Measurements from ENCODE around the gene AIG1. TPM values are rescaled to one million over a fixed set of nuclear protein-coding genes. Genes with fewer than 3 reads are reported as not detected.

Gene AIG1
- total and polyA plus RNA-seq, 7 experiments from 2014 or later = 6.8 to 21.8 (median 10.5) TPM

DNA sequence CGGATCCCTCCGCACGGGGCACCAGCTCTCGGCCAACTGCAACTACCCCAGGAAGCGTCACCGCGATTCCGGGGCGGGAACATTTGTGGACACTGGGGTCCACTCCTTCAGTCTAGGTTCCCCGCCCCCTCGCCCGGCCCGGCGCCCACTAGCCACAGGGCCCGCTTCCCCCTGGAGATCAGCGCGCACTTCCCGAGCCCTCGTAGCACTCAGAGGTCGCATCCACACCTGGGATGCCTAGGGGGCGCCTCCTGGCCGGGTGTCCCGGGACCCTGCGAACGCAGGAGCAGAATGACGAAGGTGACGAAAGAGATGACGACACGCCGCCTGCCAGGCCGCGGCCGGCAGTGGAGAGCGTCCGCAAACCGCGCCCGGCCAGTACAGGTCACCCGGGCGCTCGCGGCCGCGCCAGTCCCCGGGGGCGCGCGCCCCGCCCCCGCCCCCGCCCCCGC, 309 bp upstream of the AIG1 start:
- H3K36me3 ChIP-seq (ENCODE audit: control insufficient read depth in 2 of 3, insufficient read depth in 3 of 3, low read length in 3 of 3) = peaks cover 0 to 4% (median 0%) of the 10 kb centered on the region in 3 experiments
- H3K27me3 ChIP-seq (ENCODE audit: control insufficient read depth in 2 of 2, insufficient read depth in 2 of 2, low read length in 2 of 2) = no peaks in the 10 kb centered on the region
- ChIA-PET POLR2A (interaction anchor here (0.8 to 1.0 kb wide), 3 partner anchors 11 to 380 kb away, joined by 3 read pairs; no protein-coding TSS in a partner anchor), CTCF (interaction anchor here (0.7 to 1.1 kb wide), 2 partner anchors 109 to 162 kb away, joined by 3 to 4 read pairs; no protein-coding TSS in a partner anchor)
- DNase-seq (peak; percentile 63 to 82 (median 72)), ATAC-seq (peak; percentile 85)
- peak overlapping the region; percentile 88 to 98 (median 94) for H3K4me3 Mint-ChIP-seq
- intact Hi-C loops (cut with micrococcal nuclease) = loop anchor here (1.0 to 10.0 kb wide), 11 partner anchors 38 to 1034 kb away; partner anchors contain the start of genes ADAT2 (in 2 of the 2), PEX3 (in 2 of the 2), FUCA2 (in 1 of the 2) and LTV1 (in 1 of the 2)
- peaks cover 16 to 34% (median 28%) of the 10 kb centered on the region in 7 donors for H3K4me1 Mint-ChIP-seq
- no peaks in the 10 kb centered on the region for H3K27me3 Mint-ChIP-seq
- peak overlapping the region; percentile 79 for H3K27ac ChIP-seq (ENCODE audit: low read depth, low read length)
- peak overlapping the region; percentile 92 to 98 (median 96) for H3K27ac Mint-ChIP-seq
- H3K9me3 ChIP-seq (ENCODE audit: control insufficient read depth in 2 of 3, low read length in 3 of 3) = no peaks in the 10 kb centered on the region
- H3K4me1 ChIP-seq (ENCODE audit: control insufficient read depth in 2 of 2, insufficient read depth in 2 of 2, low read length in 2 of 2) = peaks cover 8% of the 10 kb centered on the region in 2 donors
- H3K9me3 Mint-ChIP-seq = peaks cover 0 to 4% (median 0%) of the 10 kb centered on the region in 11 donors
- peak overlapping the region; percentile 73 for H3K4me3 ChIP-seq (ENCODE audit: low read length)
- peaks cover 0 to 3% (median 0%) of the 10 kb centered on the region in 5 donors for H3K36me3 Mint-ChIP-seq

DNA sequence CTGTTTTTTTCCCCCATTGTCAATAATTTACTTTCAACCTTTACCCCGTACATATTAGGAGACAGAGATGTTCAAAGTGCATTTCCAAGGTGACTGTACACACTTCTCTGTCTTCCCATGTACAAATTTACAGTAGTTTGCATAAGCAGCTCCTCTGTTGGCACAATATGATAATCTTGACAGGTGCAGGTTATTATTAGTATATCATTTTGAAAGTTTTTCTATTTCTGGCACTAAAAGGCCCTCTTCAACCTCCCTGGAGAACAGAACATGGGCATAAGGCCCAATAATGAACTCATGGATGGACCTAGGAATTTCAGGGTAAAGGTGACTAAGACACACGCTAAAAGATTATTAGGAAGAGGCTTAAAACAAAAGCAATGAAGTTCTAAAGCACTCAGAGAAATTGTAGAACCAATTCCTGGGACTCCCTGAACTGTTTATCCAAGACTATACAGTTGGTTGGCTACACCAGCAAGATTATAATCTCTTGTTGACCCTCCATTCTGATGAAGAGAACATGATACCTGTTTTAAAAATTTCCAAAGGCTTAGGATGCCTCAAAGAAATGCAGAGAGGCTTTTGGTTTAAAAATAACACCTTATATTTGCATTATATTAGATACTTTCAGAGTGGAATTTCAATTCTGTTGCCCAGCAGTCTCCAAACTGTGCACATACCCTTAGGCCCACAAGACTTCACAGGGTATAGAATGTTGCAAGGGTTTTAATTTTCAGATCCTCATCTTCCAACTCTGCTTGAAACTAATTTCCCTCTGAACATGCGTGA, 1.1 kb downstream of the AIG1 start:
- peaks cover 0 to 4% (median 0%) of the 10 kb centered on the region in 3 experiments for H3K36me3 ChIP-seq (ENCODE audit: control insufficient read depth in 2 of 3, insufficient read depth in 3 of 3, low read length in 3 of 3)
- DNase-seq = no peak
- H3K27ac ChIP-seq (ENCODE audit: low read depth, low read length) = no peak overlapping the region
- H3K4me1 Mint-ChIP-seq = peaks cover 16 to 34% (median 28%) of the 10 kb centered on the region in 7 donors
- H3K4me1 ChIP-seq (ENCODE audit: control insufficient read depth in 2 of 2, insufficient read depth in 2 of 2, low read length in 2 of 2) = peaks cover 8% of the 10 kb centered on the region in 2 donors
- peaks cover 0 to 4% (median 0%) of the 10 kb centered on the region in 11 donors for H3K9me3 Mint-ChIP-seq
- intact Hi-C loops (cut with micrococcal nuclease) = loop anchor here (2.0 to 10.0 kb wide), 9 partner anchors 115 to 1033 kb away; partner anchors contain the start of genes ADAT2 (in 2 of the 2), PEX3 (in 2 of the 2), FUCA2 (in 1 of the 2) and LTV1 (in 1 of the 2)
- no peaks in the 10 kb centered on the region for H3K9me3 ChIP-seq (ENCODE audit: control insufficient read depth in 2 of 3, low read length in 3 of 3)
- H3K4me3 ChIP-seq (ENCODE audit: low read length) = peak overlapping the region; percentile 73
- peaks cover 0 to 3% (median 0%) of the 10 kb centered on the region in 5 donors for H3K36me3 Mint-ChIP-seq
- peak overlapping the region; percentile 92 to 98 (median 96) for H3K27ac Mint-ChIP-seq
- no peak for ATAC-seq
- ChIA-PET POLR2A (interaction anchor here (1.1 kb wide), 1 partner anchor 389 kb away, joined by 5 read pairs; the partner anchor contains the start of genes ADAT2 and PEX3), CTCF (interaction anchor here (0.8 to 1.6 kb wide), 2 partner anchors 13 to 43 kb away, joined by 3 read pairs; no protein-coding TSS in a partner anchor)
- no peaks in the 10 kb centered on the region for H3K27me3 ChIP-seq (ENCODE audit: control insufficient read depth in 2 of 2, insufficient read depth in 2 of 2, low read length in 2 of 2)
- H3K4me3 Mint-ChIP-seq = peak overlapping the region; percentile 91 to 98 (median 94)
- no peaks in the 10 kb centered on the region for H3K27me3 Mint-ChIP-seq

DNA sequence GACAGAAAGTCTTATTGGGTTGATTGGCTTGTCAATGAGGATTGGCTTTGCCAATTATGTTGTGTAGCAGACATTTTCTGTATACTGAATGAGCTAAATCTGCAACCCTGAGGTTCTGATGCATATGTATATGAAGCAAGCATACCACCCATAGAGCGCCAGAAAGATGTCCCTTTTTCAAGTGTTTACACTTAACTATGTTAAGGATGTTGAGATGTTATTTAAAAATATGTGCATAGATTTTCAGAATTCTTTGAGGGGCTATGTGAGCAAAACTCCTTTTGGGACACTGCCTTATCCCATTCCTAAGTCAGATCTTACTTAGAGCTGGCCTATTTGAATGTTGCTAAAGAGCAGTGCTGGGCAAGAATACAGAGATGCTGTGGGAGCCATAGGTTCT, 1.9 kb downstream of the AIG1 start:
- peaks cover 0 to 4% (median 0%) of the 10 kb centered on the region in 11 donors for H3K9me3 Mint-ChIP-seq
- Histone ChIP-seq H3K36me3 (ENCODE audit: control insufficient read depth in 2 of 3, insufficient read depth in 3 of 3, low read length in 3 of 3) (peaks cover 0 to 4% (median 0%) of the 10 kb centered on the region in 3 experiments), H3K27ac (ENCODE audit: low read depth, low read length) (no peak overlapping the region), H3K27me3 (ENCODE audit: control insufficient read depth in 2 of 2, insufficient read depth in 2 of 2, low read length in 2 of 2) (no peaks in the 10 kb centered on the region), H3K4me3 (ENCODE audit: low read length) (no peak overlapping the region), H3K9me3 (ENCODE audit: control insufficient read depth in 2 of 3, low read length in 3 of 3) (no peaks in the 10 kb centered on the region), H3K4me1 (ENCODE audit: control insufficient read depth in 2 of 2, insufficient read depth in 2 of 2, low read length in 2 of 2) (peaks cover 8% of the 10 kb centered on the region in 2 donors)
- DNase-seq (no peak), ATAC-seq (no peak)
- ChIA-PET CTCF (interaction anchor here (1.6 kb wide), 1 partner anchor 12 kb away, joined by 3 read pairs; no protein-coding TSS in a partner anchor), POLR2A (no interaction called here)
- peaks cover 18 to 34% (median 28%) of the 10 kb centered on the region in 7 donors for H3K4me1 Mint-ChIP-seq
- intact Hi-C loops (cut with micrococcal nuclease) = loop anchor here (5.0 to 10.0 kb wide), 4 partner anchors 390 to 858 kb away; partner anchors contain the start of genes ADAT2 (in 1 of the 2), FUCA2 (in 1 of the 2) and PEX3 (in 1 of the 2)
- H3K27ac Mint-ChIP-seq = peak overlapping the region in 7 of 9 donors; percentile 61 to 98 (median 92)
- H3K36me3 Mint-ChIP-seq = peaks cover 0 to 3% (median 0%) of the 10 kb centered on the region in 5 donors
- H3K27me3 Mint-ChIP-seq = no peaks in the 10 kb centered on the region
- peak overlapping the region in 8 of 10 donors; percentile 34 to 97 (median 47) for H3K4me3 Mint-ChIP-seq

DNA sequence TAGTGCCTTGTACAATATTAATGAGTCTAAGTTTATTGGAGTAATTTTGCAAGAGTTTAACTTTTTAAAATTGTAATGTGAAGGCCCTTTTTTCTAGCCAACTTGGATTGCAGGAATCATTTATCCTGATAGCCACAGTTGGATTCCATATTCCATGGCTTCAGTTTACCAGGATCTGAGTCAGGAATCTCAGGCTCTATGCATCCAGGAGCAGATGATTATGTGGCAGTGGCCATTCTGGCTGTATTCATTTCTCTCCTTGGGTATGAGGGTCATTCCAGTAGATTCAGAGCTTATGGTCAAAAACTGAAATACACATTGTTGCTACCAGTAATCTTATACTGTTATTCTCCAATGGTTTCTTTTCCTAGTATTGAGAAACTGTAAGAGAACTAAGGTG, 2.9 kb downstream of the AIG1 start:
- H3K4me3 ChIP-seq (ENCODE audit: low read length) = no peak overlapping the region
- no peak overlapping the region for H3K27ac ChIP-seq (ENCODE audit: low read depth, low read length)
- intact Hi-C loops (cut with micrococcal nuclease) = loop anchor here (5.0 to 10.0 kb wide), 4 partner anchors 389 to 859 kb away; partner anchors contain the start of genes ADAT2 (in 1 of the 2), FUCA2 (in 1 of the 2) and PEX3 (in 1 of the 2)
- POLR2A ChIA-PET = interaction anchor here (0.7 kb wide), 1 partner anchor 180 kb away, joined by 3 read pairs; no protein-coding TSS in a partner anchor
- H3K36me3 Mint-ChIP-seq = peaks cover 0 to 3% (median 0%) of the 10 kb centered on the region in 5 donors
- H3K4me3 Mint-ChIP-seq = no peak overlapping the region
- H3K27me3 Mint-ChIP-seq = no peaks in the 10 kb centered on the region
- no peaks in the 10 kb centered on the region for H3K27me3 ChIP-seq (ENCODE audit: control insufficient read depth in 2 of 2, insufficient read depth in 2 of 2, low read length in 2 of 2)
- CTCF ChIA-PET = no interaction called here
- H3K9me3 Mint-ChIP-seq = peaks cover 0 to 4% (median 0%) of the 10 kb centered on the region in 11 donors
- no peak for ATAC-seq
- peaks cover 8% of the 10 kb centered on the region in 2 donors for H3K4me1 ChIP-seq (ENCODE audit: control insufficient read depth in 2 of 2, insufficient read depth in 2 of 2, low read length in 2 of 2)
- H3K9me3 ChIP-seq (ENCODE audit: control insufficient read depth in 2 of 3, low read length in 3 of 3) = no peaks in the 10 kb centered on the region
- no peak for DNase-seq
- no peak overlapping the region for H3K27ac Mint-ChIP-seq
- H3K4me1 Mint-ChIP-seq = peaks cover 18 to 34% (median 28%) of the 10 kb centered on the region in 7 donors
- peaks cover 0 to 4% (median 0%) of the 10 kb centered on the region in 3 experiments for H3K36me3 ChIP-seq (ENCODE audit: control insufficient read depth in 2 of 3, insufficient read depth in 3 of 3, low read length in 3 of 3)

DNA sequence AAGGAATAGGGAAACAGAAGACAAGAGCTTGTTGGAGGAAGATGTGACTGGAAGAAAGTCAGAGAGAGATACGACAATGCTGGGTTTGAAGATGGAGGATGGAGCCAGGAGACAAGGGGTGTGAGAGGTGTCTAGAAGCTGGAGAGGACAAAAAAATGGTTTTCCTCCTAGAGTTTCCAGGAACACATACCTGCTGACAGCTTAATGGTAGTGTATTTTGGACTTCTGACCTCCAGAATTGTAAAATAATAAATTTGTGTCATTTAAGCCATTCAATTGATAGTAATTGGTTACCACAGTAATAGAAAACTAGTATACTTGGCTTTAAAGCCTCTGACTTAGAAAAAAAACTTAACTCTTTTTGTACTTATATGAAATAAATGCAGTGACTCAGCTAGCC, 3.6 kb downstream of the AIG1 start:
- ChIA-PET POLR2A (no interaction called here), CTCF (no interaction called here)
- Mint-ChIP-seq H3K27me3 (no peaks in the 10 kb centered on the region), H3K4me1 (peaks cover 16 to 29% (median 22%) of the 10 kb centered on the region in 7 donors), H3K36me3 (peaks cover 0 to 3% (median 0%) of the 10 kb centered on the region in 5 donors), H3K4me3 (no peak overlapping the region), H3K9me3 (peaks cover 0 to 4% (median 0%) of the 10 kb centered on the region in 11 donors), H3K27ac (no peak overlapping the region)
- H3K4me3 ChIP-seq (ENCODE audit: low read length) = no peak overlapping the region
- no peak overlapping the region for H3K27ac ChIP-seq (ENCODE audit: low read depth, low read length)
- peaks cover 0 to 4% (median 0%) of the 10 kb centered on the region in 3 experiments for H3K36me3 ChIP-seq (ENCODE audit: control insufficient read depth in 2 of 3, insufficient read depth in 3 of 3, low read length in 3 of 3)
- no peaks in the 10 kb centered on the region for H3K27me3 ChIP-seq (ENCODE audit: control insufficient read depth in 2 of 2, insufficient read depth in 2 of 2, low read length in 2 of 2)
- no peaks in the 10 kb centered on the region for H3K9me3 ChIP-seq (ENCODE audit: control insufficient read depth in 2 of 3, low read length in 3 of 3)
- DNase-seq (no peak), ATAC-seq (no peak)
- intact Hi-C loops (cut with micrococcal nuclease) = loop anchor here (5.0 to 10.0 kb wide), 4 partner anchors 388 to 859 kb away; partner anchors contain the start of genes ADAT2 (in 1 of the 2), FUCA2 (in 1 of the 2) and PEX3 (in 1 of the 2)
- peaks cover 8% of the 10 kb centered on the region in 2 donors for H3K4me1 ChIP-seq (ENCODE audit: control insufficient read depth in 2 of 2, insufficient read depth in 2 of 2, low read length in 2 of 2)

Measured in naive thymus-derived CD4-positive, alpha-beta T cell (primary cell).